HEK293 (cell line): ENCODE data around the gene EN2.
A peak's percentile ranks its signal among the peaks of the same experiment; 100 is the strongest.

Experiments
- CTCF ChIA-PET: fragments of 350-600 bp; formaldehyde crosslinking; extraction: SDS; loops from one replicate; lab custom pipeline; 2021; ENCODE audit warnings: antibody characterized with exemption; lab: Yijun Ruan, JAX
- POLR2A ChIA-PET: fragments of 300-600 bp; formaldehyde crosslinking; extraction: SDS; loops from one replicate; lab custom pipeline; 2020; ENCODE audit warnings: antibody characterized with exemption, inconsistent platforms; lab: Yijun Ruan, JAX
- H3K27ac ChIP-seq: fragments of 200-500 bp; sonication (Bioruptor generic); 2 replicates; pipeline ENCODE4 v1.5.1; 2014; ENCODE audit warnings: low read depth, low read length, control low read depth, inconsistent platforms; ENCODE audit errors: extremely low read depth
- H3K36me3 ChIP-seq, 2 experiments: fragments of 200-500 bp in 1 of 2; sonication (Bioruptor generic) in 1 of 2; 1 replicate in 1 of 2; 2 replicates in 1 of 2; pipeline ENCODE4 v1.5.1; 2014 to 2017; ENCODE audit warnings: inconsistent platforms in 2 of 2, low read length in 2 of 2; ENCODE audit not compliant: control insufficient read depth in 2 of 2, insufficient read depth in 1 of 2
- H3K4me1 ChIP-seq: fragments of 200-500 bp; sonication (Bioruptor generic); 2 replicates; pipeline ENCODE4 v1.5.1; 2014; ENCODE audit warnings: mild to moderate bottlenecking, low read length, inconsistent platforms; ENCODE audit not compliant: control insufficient read depth, insufficient read depth
- H3K4me3 ChIP-seq: 2 replicates; pipeline ENCODE4 v1.5.1; 2011; ENCODE audit warnings: low read depth, mild to moderate bottlenecking, control low read depth, low read length, moderate library complexity
- H3K9me3 ChIP-seq: fragments of 200-500 bp; sonication (Bioruptor generic); 2 replicates; pipeline ENCODE4 v1.5.1; 2014; ENCODE audit warnings: low read depth, low read length, inconsistent platforms; ENCODE audit not compliant: control insufficient read depth, insufficient read depth
- BCL11A ChIP-seq: fragments of 450-650 bp; formaldehyde crosslinking; IDR thresholded peaks from 2 replicates; pipeline ENCODE4 v1.5.1; 2016; ENCODE audit warnings: low read depth, missing biosample characterization, missing genetic modification characterization
- ELK4 ChIP-seq: IDR thresholded peaks from 2 replicates; pipeline ENCODE4 v1.6.1; 2011; ENCODE audit warnings: mild to moderate bottlenecking, low read depth, low read length, borderline replicate concordance
- PBX3 ChIP-seq: sonication (generic); formaldehyde crosslinking; IDR thresholded peaks from 2 replicates; pipeline ENCODE4 v1.8.1; 2022; ENCODE audit warnings: mild to moderate bottlenecking, moderate library complexity, missing genetic modification reagents
- ZBTB17 ChIP-seq: fragments of 450-650 bp; formaldehyde crosslinking; IDR thresholded peaks from 2 replicates; pipeline ENCODE4 v1.5.1; 2016; ENCODE audit warnings: missing biosample characterization, missing genetic modification characterization
- ZNF121 ChIP-seq: fragments of 450-650 bp; formaldehyde crosslinking; IDR thresholded peaks from 2 replicates; pipeline ENCODE4 v1.5.1; 2016; ENCODE audit warnings: missing biosample characterization, missing genetic modification characterization
- ZNF133 ChIP-seq: fragments of 450-650 bp; formaldehyde crosslinking; IDR thresholded peaks from 2 replicates; pipeline ENCODE4 v1.5.1; 2016; ENCODE audit warnings: missing biosample characterization, missing genetic modification characterization
- ZNF175 ChIP-seq: fragments of 450-650 bp; formaldehyde crosslinking; IDR thresholded peaks from 2 replicates; pipeline ENCODE4 v1.5.1; 2016; ENCODE audit warnings: missing biosample characterization, missing genetic modification characterization
- ZNF239 ChIP-seq: fragments of 450-650 bp; formaldehyde crosslinking; IDR thresholded peaks from 2 replicates; pipeline ENCODE4 v1.5.1; 2016; ENCODE audit warnings: missing biosample characterization, missing genetic modification characterization
- ZNF473 ChIP-seq: fragments of 450-650 bp; formaldehyde crosslinking; IDR thresholded peaks from 2 replicates; pipeline ENCODE4 v1.5.1; 2017; ENCODE audit warnings: missing biosample characterization, missing genetic modification characterization
- ZNF510 ChIP-seq: fragments of 450-650 bp; formaldehyde crosslinking; IDR thresholded peaks from 2 replicates; pipeline ENCODE4 v1.5.1; 2018; ENCODE audit warnings: mild to moderate bottlenecking, missing genetic modification characterization, missing biosample characterization; ENCODE audit not compliant: insufficient replicate concordance
- ZNF561 ChIP-seq: fragments of 450-650 bp; IDR thresholded peaks from 2 replicates; pipeline ENCODE4 v1.5.1; 2018; ENCODE audit warnings: missing biosample characterization, missing genetic modification characterization, borderline replicate concordance
- ZNF626 ChIP-seq: fragments of 450-650 bp; sonication (Bioruptor Pico); formaldehyde crosslinking; IDR thresholded peaks from 2 replicates; pipeline ENCODE4 v1.5.1; 2018; ENCODE audit warnings: missing biosample characterization, missing genetic modification characterization, inconsistent platforms
- ZNF664 ChIP-seq: fragments of 450-650 bp; formaldehyde crosslinking; IDR thresholded peaks from 2 replicates; pipeline ENCODE4 v1.5.1; 2016; ENCODE audit warnings: missing biosample characterization, missing genetic modification characterization
- ZNF701 ChIP-seq: fragments of 450-650 bp; formaldehyde crosslinking; IDR thresholded peaks from 2 replicates; pipeline ENCODE4 v1.5.1; 2016; ENCODE audit warnings: missing biosample characterization, missing genetic modification characterization
- ZNF785 ChIP-seq: fragments of 450-650 bp; formaldehyde crosslinking; IDR thresholded peaks from 2 replicates; pipeline ENCODE4 v1.5.1; 2016; ENCODE audit warnings: missing biosample characterization, missing genetic modification characterization
- TF ChIP-seq, protein P1 (sequence below): fragments of 450-650 bp; formaldehyde crosslinking; IDR thresholded peaks from 2 replicates; pipeline ENCODE4 v1.5.1; 2016; ENCODE audit warnings: missing biosample characterization, missing genetic modification characterization
- TF ChIP-seq, protein P2 (sequence below): fragments of 450-650 bp; formaldehyde crosslinking; IDR thresholded peaks from 2 replicates; pipeline ENCODE4 v1.5.1; 2016; ENCODE audit warnings: missing biosample characterization, missing genetic modification characterization

The EN2 gene

DNA sequence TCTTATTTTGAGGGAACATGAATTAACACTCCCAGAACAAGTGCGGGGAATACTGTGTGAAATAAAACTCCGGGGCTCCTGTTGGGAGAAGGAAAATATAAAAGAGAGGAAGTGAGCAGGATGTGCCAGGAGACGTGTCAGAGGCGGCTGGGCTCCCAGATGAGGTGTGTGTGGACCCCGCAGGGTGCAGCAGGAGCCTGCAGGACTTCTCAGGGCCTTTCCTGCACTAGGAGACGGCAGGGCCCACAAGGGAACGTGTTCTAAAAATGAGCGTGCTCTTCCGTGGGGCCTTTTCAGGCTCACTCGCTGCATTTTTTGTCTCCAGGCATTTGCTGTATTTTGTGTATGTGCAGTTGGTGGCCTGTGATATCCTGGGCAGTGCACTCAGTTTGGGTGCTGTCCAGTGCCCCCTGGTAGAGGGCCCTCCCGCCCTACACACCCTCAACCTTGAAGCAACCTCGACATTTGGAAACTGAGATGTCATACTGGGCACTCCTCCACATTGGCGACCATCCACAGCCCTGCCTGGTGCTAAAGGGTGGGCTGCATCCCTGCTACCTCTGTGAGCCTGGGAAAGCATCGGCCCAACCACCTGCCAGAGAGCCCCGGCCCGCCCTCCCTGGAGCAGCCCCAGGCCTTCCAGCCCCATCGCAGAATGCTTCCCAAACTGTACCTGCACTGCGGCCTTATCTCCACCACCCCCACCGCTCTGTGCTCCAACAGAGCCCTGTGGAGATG is 35.2 kb upstream of the EN2 start:
- no peaks in the 10 kb centered on the region for H3K4me1 ChIP-seq
- H3K27ac ChIP-seq = no peak overlapping the region
- CTCF ChIA-PET = interaction anchor here (1.4 to 1.9 kb wide), 2 partner anchors 10 to 78 kb away, joined by 4 to 6 read pairs; no protein-coding TSS in a partner anchor
- no peaks in the 10 kb centered on the region for H3K9me3 ChIP-seq
- TF ChIP-seq PBX3 (CRISPR knock-in tag) (no peak), ZNF239 (tag by site-specific recombination) (0 out of 2 replicates have a peak, but pooled peaks have one; percentile 40)
- H3K4me3 ChIP-seq = no peak overlapping the region
- no peaks in the 10 kb centered on the region for H3K36me3 ChIP-seq
- POLR2A ChIA-PET = no interaction called here

DNA sequence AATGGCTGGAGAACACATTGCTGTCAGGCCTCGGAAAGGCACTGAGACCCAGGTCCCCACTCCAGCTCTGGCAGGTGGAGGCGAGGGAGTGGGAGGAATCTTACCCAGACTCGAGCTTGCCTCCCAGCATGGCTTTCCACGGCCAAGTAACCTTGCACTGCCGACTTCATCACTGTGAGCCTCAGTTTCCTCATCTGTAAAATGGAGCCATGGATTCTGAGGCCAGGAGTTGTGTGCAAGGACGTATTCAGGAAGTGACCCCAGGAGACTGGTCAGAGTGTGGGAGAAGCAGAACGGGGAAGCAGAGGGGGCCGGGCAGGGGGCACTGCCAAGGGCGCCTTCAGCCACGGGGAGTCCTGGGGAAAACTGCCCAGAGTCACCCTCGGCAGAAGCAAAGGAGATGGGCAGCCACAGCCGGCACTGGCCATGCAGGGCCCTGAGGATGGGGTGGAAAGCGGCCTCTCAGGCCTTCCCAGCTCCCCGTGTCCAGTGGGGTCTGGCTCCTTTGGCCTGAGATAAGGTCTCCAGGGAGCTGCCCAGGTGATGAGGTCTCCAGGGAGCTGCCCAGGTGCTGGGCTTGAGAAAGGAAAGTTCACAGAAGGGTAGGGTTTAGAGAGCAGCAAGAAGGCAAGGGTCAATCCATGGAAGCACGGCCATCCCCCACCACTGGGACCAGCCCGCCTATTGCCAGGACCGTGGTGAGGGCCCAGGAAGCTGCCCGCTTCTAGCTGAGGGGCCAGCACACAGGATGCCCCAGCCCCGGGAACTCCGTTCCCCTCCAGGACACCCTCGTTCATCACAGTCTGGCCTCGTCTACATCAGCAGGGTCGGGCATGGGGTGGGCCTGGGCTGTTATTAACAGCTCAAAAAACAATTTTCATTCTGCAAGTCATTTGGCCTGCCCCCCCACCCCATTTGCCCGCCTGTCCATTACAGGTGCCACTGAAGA is 34.3 kb upstream of the EN2 start:
- H3K9me3 ChIP-seq = no peaks in the 10 kb centered on the region
- H3K36me3 ChIP-seq = no peaks in the 10 kb centered on the region
- TF ChIP-seq ZNF121 (tag by site-specific recombination) = no peak
- no peak overlapping the region for H3K4me3 ChIP-seq
- no peaks in the 10 kb centered on the region for H3K4me1 ChIP-seq
- ChIA-PET POLR2A (interaction anchor here (0.6 kb wide), 1 partner anchor 74 kb away, joined by 3 read pairs; no protein-coding TSS in a partner anchor), CTCF (interaction anchor here (1.1 kb wide), 1 partner anchor 110 kb away, joined by 3 read pairs; no protein-coding TSS in a partner anchor)
- no peak overlapping the region for H3K27ac ChIP-seq

GRCh38 chr7:155424301-155425010 is 33.5 kb upstream of the EN2 start:
- H3K4me1 ChIP-seq = no peaks in the 10 kb centered on the region
- POLR2A ChIA-PET = interaction anchor here (0.6 kb wide), 1 partner anchor 75 kb away, joined by 3 read pairs; no protein-coding TSS in a partner anchor
- TF ChIP-seq ZNF561 (no peak), ZBTB17 (tag by site-specific recombination) (no peak)
- TF ChIP-seq, all 188 proteins: peak for 0

GRCh38 chr7:155425011-155425340 is 33.0 kb upstream of the EN2 start:
- ChIA-PET POLR2A (no interaction called here), CTCF (no interaction called here)
- no peak overlapping the region for H3K4me3 ChIP-seq
- H3K9me3 ChIP-seq = no peaks in the 10 kb centered on the region
- H3K27ac ChIP-seq = no peak overlapping the region
- H3K36me3 ChIP-seq = no peaks in the 10 kb centered on the region
- no peaks in the 10 kb centered on the region for H3K4me1 ChIP-seq
- TF ChIP-seq, protein P1, sequence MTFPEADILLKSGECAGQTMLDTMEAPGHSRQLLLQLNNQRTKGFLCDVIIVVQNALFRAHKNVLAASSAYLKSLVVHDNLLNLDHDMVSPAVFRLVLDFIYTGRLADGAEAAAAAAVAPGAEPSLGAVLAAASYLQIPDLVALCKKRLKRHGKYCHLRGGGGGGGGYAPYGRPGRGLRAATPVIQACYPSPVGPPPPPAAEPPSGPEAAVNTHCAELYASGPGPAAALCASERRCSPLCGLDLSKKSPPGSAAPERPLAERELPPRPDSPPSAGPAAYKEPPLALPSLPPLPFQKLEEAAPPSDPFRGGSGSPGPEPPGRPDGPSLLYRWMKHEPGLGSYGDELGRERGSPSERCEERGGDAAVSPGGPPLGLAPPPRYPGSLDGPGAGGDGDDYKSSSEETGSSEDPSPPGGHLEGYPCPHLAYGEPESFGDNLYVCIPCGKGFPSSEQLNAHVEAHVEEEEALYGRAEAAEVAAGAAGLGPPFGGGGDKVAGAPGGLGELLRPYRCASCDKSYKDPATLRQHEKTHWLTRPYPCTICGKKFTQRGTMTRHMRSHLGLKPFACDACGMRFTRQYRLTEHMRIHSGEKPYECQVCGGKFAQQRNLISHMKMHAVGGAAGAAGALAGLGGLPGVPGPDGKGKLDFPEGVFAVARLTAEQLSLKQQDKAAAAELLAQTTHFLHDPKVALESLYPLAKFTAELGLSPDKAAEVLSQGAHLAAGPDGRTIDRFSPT (tag by site-specific recombination) = no peak
- TF ChIP-seq ZNF175 (tag by site-specific recombination) (no peak), ELK4 (no peak), ZNF701 (tag by site-specific recombination) (no peak), ZNF473 (tag by site-specific recombination) (no peak), ZNF785 (tag by site-specific recombination) (no peak), ZNF133 (tag by site-specific recombination) (no peak), ZNF510 (no peak), ZNF626 (no peak), BCL11A (tag by site-specific recombination) (no peak), ZNF664 (tag by site-specific recombination) (no peak)
- TF ChIP-seq, protein P2, sequence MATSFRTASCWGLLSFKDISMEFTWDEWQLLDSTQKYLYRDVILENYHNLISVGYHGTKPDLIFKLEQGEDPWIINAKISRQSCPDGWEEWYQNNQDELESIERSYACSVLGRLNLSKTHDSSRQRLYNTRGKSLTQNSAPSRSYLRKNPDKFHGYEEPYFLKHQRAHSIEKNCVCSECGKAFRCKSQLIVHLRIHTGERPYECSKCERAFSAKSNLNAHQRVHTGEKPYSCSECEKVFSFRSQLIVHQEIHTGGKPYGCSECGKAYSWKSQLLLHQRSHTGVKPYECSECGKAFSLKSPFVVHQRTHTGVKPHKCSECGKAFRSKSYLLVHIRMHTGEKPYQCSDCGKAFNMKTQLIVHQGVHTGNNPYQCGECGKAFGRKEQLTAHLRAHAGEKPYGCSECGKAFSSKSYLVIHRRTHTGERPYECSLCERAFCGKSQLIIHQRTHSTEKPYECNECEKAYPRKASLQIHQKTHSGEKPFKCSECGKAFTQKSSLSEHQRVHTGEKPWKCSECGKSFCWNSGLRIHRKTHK (tag by site-specific recombination) = no peak

More at GRCh38 chr7:155424301-155425010, 33.5 kb upstream of the EN2 start:
- Histone ChIP-seq H3K4me3 (no peak overlapping the region), H3K9me3 (no peaks in the 10 kb centered on the region), H3K27ac (no peak overlapping the region), H3K36me3 (no peaks in the 10 kb centered on the region)
- CTCF ChIA-PET = interaction anchor here (1.1 kb wide), 1 partner anchor 109 kb away, joined by 3 read pairs; no protein-coding TSS in a partner anchor
